B cell (primary cell): ENCODE measurements around the gene TMEM131.

Experiments used
- EZH2 ChIP-seq: IDR thresholded peaks from 2 replicates; pipeline ENCODE4 v1.6.1; 2012; ENCODE audit warnings: borderline replicate concordance, low read depth, mild to moderate bottlenecking, moderate library complexity, low read length; ENCODE audit not compliant: insufficient read depth, poor library complexity, severe bottlenecking
- TF ChIP-seq, protein P1 (sequence below): fragments of 200-600 bp; IDR thresholded peaks from one replicate; pipeline ENCODE4 v1.8.0; 2022; ENCODE audit warnings: antibody characterized with exemption, mild to moderate bottlenecking

DNA sequence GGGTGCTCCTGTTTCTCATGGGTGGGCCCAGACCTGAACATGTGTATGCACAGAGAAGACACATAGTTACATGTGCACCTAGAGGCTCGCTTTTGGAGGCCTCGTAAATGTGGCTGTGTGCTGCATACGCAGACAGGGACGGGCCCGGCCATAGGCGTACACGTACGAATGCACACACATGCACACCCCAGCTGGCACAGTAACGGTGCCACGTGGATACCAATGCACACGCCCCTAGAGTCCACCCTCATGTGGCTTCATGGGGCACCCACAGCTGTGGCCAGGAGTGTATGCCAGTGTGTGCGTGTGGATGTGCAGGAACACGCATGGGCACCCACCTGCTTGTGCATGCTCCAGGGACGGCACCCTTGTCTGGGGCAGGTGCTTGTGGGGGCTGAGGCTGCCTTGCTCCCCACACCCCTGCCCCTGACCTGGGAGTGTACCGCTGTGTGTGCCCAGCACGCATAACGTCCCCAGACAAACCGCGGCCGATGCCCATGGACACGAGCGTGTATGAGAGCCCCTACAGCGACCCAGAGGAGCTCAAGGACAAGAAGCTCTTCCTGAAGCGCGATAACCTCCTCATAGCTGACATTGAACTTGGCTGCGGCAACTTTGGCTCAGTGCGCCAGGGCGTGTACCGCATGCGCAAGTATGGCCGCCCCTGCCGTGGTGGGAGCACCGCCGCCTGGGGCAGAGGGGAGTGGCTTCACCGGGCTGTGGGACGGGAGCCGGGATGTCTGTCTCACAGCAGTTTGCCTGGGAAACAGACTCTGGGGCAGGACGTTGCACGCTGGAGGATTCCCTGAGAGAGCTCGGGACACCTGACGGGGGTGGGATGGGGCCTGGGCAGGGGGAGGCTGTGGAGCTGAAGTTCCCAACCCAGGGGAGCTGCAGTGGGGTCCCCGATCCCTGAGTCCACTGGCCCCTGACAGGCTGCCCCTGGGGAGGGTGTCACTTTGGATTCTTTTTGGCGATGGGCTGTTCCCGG lies 261.4 kb downstream of the TMEM131 start:
- TF ChIP-seq, protein P1, sequence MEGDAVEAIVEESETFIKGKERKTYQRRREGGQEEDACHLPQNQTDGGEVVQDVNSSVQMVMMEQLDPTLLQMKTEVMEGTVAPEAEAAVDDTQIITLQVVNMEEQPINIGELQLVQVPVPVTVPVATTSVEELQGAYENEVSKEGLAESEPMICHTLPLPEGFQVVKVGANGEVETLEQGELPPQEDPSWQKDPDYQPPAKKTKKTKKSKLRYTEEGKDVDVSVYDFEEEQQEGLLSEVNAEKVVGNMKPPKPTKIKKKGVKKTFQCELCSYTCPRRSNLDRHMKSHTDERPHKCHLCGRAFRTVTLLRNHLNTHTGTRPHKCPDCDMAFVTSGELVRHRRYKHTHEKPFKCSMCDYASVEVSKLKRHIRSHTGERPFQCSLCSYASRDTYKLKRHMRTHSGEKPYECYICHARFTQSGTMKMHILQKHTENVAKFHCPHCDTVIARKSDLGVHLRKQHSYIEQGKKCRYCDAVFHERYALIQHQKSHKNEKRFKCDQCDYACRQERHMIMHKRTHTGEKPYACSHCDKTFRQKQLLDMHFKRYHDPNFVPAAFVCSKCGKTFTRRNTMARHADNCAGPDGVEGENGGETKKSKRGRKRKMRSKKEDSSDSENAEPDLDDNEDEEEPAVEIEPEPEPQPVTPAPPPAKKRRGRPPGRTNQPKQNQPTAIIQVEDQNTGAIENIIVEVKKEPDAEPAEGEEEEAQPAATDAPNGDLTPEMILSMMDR: no peak
- TF ChIP-seq EZH2: no peak
